ENCODE measurements around the gene GPR3. TPM values are rescaled to one million over a fixed set of nuclear protein-coding genes. Genes with fewer than 3 reads are reported as not detected.

GPR3 gene
- total RNA-seq, 1 experiment from 2014 or later: 4.4 TPM

DNA sequence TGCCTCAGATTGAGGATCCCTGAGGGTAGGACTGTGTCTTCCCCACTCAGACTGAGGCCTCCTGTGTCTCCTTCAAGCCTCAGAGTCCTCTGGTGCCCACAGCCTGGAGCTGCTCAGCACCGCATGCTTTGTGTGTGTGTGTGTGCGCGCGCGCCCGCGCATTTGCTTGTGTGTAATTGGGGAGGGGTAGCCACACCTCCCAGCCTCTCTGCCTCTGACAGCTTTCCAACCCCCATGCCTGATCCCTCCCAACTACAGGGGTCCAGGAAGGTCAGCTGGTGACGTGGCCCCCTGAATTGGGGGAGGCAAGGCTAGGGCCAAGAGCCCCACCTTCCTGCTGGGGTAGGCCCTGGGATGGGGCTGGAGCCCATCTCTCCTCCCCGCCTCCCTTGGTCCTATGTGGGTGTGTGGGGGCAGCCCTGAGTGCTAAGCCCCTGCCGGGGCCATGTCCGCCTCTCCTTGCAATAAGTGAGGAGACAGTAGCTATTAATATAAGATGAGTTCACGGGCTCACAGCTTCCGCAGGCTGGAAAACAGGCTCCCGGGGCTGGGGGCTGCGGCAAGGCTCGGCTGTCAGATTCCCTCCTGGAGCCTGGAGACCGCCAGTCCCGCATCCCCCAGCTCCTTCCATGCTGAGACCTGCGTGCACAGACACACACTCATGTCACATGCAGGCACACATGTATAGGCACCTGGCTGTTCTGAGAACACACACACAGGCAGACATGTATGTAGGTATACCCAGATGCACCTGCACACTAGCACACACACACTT lies 7.0 kb downstream of the GPR3 start:
- H2AK5ac ChIP-seq (ENCODE audit: insufficient read length, low read length): no peak overlapping the region
- H3K9ac ChIP-seq (ENCODE audit: extremely low read depth, insufficient read length, low read length): no peak overlapping the region
- no peak overlapping the region for H2BK5ac ChIP-seq (ENCODE audit: insufficient read length, low read length)
- no peak overlapping the region for H3K4ac ChIP-seq (ENCODE audit: low read depth, low read length)
- no peaks in the 10 kb centered on the region for H4K20me1 ChIP-seq (ENCODE audit: control insufficient read depth, insufficient read depth, insufficient read length)
- no peaks in the 10 kb centered on the region for H3K79me1 ChIP-seq (ENCODE audit: insufficient read depth, low read depth, low read length, poor library complexity, severe bottlenecking)
- H3K23me2 ChIP-seq (ENCODE audit: insufficient read length, low read depth, low read length, poor library complexity, severe bottlenecking): no peaks in the 10 kb centered on the region
- no peak overlapping the region for H2AFZ ChIP-seq (ENCODE audit: low read length)
- H2BK120ac ChIP-seq (ENCODE audit: low read depth, low read length, poor library complexity, severe bottlenecking): no peak overlapping the region
- H2BK15ac ChIP-seq (ENCODE audit: low read depth, low read length): no peak overlapping the region
- H3K23ac ChIP-seq (ENCODE audit: insufficient read length, low read depth, low read length): no peak overlapping the region
- no peaks in the 10 kb centered on the region; the same call in 1 of the 2 replicates for H3K27me3 Mint-ChIP-seq (ENCODE audit: low read depth)
- H3K27me3 ChIP-seq (ENCODE audit: insufficient read depth, low read length): no peaks in the 10 kb centered on the region
- H3K4me1 Mint-ChIP-seq: peaks cover 42 to 62% of the 10 kb centered on the region in 2 experiments
- H4K91ac ChIP-seq (ENCODE audit: insufficient read length, low read depth, low read length): no peak overlapping the region
- H4K8ac ChIP-seq (replicated peaks; ENCODE audit: insufficient read length, low read depth, low read length): no peak overlapping the region
- H3K79me2 ChIP-seq (ENCODE audit: insufficient read depth, low read length): no peaks in the 10 kb centered on the region
- peaks cover 0 to 3% (median 3%) of the 10 kb centered on the region in 3 experiments; a peak in 2 of 7 replicates for H3K36me3 Mint-ChIP-seq (ENCODE audit: insufficient read depth in 1 of 3, low read depth in 3 of 3)
- no peaks in the 10 kb centered on the region; the same call in 1 of the 2 replicates for H3K4me1 ChIP-seq (ENCODE audit: insufficient read depth, low read length)
- WGBS (ENCODE audit: extremely low coverage, insufficient read length, low lambda C conversion rate): no CpG with 5 or more reads among the region's 19 CpGs
- H3K27ac Mint-ChIP-seq: peak overlapping the region in 1 of 3 experiments; percentile 1; a peak in 2 of 7 replicates
- no peak overlapping the region for H3K14ac ChIP-seq (ENCODE audit: insufficient read depth, low read length)
- peak overlapping the region; percentile 56 for H3K18ac ChIP-seq (ENCODE audit: insufficient read length, low read depth, low read length)
- no peaks in the 10 kb centered on the region for H3K9me3 Mint-ChIP-seq
- no peak for DNase-seq
- TF ChIP-seq CTCF (conservative IDR thresholded peaks at IDR 0.05): no peak
- no peak overlapping the region for H3T11ph ChIP-seq (ENCODE audit: low read length)
- no peak overlapping the region for H3K27ac ChIP-seq (ENCODE audit: insufficient read length, low read depth, low read length)
- H4K5ac ChIP-seq (ENCODE audit: insufficient read length, low read depth, low read length): no peak overlapping the region
- H3K4me2 ChIP-seq (ENCODE audit: insufficient read depth, insufficient read length, low read length): no peak overlapping the region
- H3K9me3 ChIP-seq (ENCODE audit: control insufficient read depth, low read depth, low read length): no peaks in the 10 kb centered on the region
- H3K4me3 Mint-ChIP-seq: no peak overlapping the region
- H2BK12ac ChIP-seq (ENCODE audit: insufficient read length, low read depth, low read length): no peak overlapping the region
- no peak overlapping the region for H2BK20ac ChIP-seq (ENCODE audit: low read depth, low read length, poor library complexity, severe bottlenecking)
- no peak overlapping the region for H3K56ac ChIP-seq (ENCODE audit: insufficient read length, low read depth, low read length)

All from H9 (cell line).